CD4-positive, alpha-beta T cell treated with Interleukin-17A for 1 hour (primary cell): Measurements from ENCODE around the gene MINK1.

Source experiments
- DNase-seq: peaks from one replicate; pipeline ENCODE4 v3.0.0-alpha.2; 2020

MINK1 gene

DNA sequence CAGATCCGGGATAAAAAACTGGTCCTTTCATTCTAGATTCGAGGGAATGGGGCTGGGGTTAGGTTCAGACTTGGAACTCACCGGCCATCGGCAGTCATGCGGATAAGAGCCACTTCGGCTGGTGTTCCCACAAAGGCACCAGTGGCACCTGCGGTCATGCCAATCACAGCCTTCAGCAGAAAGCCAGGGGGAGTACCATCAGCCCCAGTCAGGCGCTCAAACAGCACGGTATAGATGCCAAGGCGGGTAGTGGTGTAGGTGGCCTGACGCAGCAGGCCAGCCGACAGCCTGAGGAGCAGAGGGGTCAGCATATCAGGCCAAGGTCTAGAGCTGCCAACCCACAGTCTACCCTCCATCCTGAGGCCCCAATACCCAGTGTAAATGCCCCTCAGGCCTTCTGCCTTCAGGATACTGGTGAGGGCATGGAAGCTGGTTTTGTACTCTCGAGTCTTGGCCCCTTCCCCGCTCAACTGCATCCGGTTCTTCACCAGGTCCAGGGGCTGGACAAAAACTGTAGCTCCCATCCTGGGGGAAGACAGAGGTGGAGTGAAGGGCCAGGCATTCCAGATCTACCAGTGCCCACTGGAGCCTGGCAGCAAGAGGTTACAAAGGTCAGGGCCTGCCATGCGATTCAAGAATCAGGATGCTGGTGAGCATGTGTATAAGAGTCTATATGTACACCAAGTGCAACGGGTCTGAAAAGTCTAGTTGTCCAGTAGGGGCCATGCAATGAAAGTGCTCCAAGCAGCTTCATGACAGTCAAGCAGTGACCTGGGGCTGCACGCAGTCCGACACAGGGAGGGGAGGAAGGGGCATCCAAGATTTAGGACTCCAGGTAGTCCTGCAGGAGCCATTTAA, 105.8 kb downstream of the MINK1 start:
- DNase-seq = peak; percentile 11

DNA sequence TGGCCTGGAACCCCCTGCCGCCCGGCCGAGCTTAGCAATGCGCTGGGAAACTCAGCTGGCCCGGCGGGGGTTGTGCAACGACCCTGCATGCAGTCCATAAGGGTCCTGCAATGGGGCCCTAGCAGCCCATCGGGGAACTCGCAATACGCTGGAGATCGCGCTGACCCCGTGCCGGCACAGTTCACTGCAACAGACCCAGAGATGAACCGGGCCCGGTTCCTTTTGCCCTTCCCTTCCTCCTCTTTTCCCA, 106.3 kb downstream of the MINK1 start:
- no peak for DNase-seq

DNA sequence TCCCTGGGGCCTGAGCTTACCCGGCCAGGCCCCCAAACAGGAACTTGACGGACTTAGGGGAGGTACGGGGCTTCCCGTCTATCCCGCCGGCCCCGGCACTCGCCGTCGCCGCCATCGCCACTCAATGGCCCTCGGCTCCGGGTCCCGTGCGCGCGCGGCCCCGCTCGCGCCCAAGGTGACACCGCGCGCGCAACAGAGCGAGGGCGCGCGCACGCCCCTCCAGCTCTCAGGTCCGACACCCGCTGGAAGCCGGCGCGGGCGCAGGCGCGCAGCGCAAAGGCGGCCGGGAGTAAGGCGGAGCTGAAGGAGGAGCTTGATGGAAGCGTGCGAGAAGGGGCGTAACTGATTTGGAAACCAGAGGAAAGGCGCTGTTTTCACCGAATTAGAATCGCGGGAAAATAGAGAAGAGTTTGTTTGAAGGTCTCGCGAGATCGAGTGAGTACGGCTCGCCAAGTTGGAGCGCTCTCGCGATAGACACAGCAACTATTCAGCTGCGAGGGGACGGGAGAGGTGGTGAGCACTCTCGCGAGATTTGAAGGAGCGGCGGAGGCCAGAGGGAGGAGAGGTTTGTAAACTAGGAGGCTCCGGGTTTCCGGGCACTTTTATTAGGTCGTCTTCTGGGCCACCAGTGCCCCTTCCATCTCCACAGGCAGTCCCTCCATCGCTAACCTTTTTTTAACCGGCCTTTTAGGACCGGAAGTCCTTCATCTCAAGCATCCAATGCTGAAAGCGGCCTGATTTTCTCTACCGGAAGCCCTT, 106.8 kb downstream of the MINK1 start, which contains the start of the genes RNF167 and SLC25A11:
Gene RNF167 (plus strand): TSS at position 473 of the 759 bp plus-strand sequence. CDS start 642 bp downstream, outside the sequence.
Gene SLC25A11 (minus strand): TSS at position 251 of the 759 bp plus-strand sequence. CDS start 136 bp downstream, at position 115.
- DNase-seq = peak; percentile 100

DNA sequence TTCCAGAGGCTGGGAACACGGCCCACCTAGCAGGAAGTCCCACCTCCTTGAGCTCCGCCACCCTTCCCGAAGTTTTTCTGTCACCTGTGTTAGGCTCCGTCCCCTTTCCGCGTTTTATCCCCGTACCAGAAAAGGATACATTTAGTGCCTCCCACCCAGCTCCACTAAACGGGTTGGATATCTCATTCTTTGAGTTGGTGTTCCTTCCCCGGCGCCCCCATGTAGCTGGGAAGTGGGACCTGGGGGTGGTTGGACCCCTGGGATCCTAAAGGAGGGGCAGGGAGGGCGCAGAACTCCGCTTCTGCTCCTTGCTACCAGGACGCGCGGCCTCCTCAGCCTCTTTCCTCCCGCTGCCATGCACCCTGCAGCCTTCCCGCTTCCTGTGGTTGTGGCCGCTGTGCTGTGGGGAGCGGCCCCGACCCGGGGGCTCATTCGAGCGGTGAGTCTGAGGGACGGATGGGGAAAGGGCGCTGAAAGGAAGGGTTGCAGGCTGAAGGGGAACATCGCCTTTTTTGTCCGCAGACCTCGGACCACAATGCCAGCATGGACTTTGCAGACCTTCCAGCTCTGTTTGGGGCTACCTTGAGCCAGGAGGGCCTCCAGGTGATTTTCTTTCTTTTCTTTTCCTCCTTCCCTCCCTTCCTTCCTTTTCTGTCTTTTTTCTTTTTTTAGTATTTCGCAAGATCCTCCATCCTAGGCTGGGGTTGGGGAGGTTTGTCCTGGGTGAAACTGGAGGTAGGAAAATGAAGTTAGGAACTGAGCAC, 107.6 kb downstream of the MINK1 start:
- DNase-seq = peak; percentile 40

DNA sequence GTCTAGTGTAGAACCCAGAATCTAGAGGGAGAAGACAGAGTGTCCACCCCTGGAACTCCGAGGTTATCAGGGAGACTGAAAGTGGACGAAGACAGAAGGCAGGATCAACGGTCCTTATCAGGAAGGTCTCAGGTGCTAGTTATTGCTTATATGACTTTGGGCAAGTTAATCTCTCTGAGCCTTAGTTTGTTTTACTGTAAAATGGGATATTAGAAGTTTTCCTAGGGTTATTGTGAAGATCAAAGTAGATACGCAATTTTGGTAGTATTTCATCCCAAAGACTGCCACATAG, 108.1 kb downstream of the MINK1 start:
- no peak for DNase-seq

DNA sequence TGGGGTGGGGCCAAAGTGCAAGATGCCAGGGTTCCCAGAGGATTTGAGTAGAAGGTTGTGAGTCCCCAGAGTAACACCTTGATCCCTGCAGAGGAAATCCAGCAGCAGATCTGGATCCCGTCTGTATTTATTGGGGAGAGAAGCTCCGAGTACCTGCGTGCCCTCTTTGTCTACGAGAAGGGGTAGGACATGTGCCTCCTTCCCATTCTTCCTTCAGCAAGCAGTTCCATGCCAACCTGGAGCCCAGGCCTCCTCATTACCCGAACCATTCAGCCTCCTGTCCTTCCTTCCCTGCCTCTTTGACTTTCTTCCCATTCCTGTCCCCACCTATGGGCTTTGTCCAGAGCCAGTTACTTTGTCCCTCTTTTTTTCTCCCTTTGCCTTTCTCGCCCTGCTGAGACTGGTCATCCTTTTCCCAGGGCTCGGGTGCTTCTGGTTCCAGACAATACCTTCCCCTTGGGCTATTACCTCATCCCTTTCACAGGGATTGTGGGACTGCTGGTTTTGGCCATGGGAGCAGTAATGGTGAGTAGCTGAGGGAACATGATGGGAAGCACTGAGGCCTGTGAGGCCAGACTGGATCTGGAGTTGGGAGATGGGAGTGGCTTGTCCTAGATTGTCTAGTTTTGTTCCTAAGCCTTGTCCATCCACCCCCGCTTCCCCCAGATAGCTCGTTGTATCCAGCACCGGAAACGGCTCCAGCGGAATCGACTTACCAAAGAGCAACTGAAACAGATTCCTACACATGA, 109.8 kb downstream of the MINK1 start:
- no peak for DNase-seq

DNA sequence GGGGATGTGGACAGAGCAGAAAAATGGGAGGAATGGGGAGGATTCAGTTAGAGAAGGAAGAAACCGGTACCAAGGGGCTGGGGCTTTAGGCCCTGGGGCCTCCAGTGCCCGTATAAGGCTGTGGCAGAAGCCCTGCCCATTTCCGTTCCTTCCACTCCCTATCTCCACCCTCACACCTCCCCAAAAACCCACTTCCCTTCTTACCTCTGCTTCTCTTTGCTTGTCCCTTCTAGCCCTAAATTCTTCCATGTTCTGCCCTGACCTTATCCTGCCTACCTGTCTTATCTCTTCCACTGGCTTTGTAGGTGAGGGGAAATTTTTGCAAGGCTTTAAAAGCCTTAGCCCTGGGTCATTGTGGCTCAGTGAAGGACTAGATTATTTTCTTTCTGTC, 111.0 kb downstream of the MINK1 start:
- DNase-seq = peak; percentile 77

DNA sequence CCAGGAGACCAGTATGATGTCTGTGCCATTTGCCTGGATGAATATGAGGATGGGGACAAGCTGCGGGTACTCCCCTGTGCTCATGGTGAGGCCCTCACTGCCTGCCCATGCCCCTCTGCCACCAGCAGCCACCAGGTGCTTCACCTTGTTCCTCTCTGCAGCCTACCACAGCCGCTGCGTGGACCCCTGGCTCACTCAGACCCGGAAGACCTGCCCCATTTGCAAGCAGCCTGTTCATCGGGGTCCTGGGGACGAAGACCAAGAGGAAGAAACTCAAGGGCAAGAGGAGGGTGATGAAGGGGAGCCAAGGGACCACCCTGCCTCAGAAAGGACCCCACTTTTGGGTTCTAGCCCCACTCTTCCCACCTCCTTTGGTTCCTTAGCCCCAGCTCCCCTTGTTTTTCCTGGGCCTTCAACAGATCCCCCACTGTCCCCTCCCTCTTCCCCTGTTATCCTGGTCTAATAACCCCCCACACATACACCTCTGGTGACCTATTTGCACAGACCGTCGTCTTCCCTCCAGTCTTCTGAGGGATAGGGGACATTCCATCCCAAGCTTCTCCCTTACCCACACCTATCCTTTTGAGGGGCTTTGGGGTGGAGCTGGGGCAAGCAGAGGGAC, 111.5 kb downstream of the MINK1 start:
- no peak for DNase-seq

DNA sequence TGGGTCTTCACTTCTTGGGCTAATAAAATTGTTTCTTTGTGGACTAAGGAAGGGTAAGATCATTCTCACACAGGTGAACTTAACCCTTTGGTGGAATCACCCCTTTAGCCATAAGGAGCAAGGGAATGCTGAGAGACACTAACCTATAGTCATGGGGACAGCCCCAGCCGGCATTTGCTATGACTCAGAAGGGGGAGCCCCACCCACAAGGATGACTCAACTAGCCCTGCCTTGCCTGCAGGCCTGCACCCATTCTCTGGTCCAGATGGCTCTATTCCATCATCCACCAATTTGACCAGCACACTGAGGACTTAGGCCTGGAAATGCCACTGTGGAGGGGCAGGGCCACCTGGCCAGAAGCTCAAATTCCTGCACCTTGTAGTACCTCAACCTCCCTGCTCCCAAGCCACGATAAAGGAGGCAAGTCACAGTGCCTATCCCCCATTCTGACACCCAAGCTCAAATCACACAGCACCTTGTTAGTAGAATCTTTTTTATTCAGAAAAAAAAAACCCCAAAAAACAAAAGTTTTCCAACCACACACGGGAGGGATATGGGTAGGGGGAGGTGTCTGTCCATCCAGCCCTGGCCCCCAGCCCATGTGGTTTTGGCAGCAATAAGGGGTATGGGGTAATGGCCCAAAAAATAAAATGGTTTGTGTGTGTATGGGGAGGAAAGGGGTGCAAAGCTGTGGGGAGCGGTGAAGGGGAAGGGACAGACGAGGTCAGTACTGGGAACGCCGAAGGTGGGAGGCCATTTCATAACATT, 112.2 kb downstream of the MINK1 start:
- peak; percentile 78 for DNase-seq

DNA sequence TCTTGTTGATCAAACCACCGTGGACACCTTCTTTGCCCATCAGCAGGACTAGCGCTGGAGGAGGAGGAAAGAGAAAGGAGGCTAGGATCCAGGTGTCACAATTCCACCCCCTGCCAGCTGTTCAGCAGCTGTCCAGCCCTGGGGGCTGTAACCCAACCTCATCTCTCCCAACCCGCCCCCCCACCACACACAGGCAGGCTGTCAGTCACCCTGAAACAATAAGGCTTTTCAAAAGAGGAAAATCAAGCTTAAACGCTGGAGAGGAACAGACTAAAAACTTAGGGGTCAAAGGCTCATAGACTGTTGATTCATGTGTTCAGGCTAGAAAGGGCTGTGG, 112.8 kb downstream of the MINK1 start:
- DNase-seq = no peak

DNA sequence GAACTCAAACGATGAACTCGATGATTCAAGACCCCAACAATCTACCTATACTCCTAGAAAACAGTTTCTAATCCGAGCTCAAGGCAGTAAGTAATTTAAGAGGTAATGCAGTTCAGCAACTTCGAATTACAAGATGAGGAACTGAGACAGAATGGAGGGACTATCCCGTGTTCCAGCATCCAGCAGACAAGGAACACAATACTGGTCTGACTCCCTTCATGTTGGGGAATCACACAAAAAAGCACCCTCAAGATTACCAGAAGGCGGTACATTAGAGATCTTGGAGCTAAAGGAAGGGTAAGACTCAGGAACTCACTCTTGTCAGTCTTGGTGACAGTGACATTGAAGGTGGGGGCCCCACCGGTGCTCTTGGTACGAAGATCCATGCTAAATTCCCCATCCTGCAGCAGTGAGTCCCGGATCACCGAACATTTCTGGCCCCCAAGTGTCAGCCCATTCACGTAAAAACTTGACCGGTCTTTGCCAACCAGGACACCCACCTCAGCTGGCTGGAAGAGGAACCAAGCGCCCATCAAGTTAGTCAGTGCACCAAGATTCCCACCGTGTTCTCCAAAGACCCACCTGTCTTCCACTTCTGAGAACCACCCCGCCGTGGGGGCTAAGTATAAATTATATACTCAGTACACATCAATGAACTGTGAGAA, 113.3 kb downstream of the MINK1 start:
- DNase-seq = peak; percentile 27

DNA sequence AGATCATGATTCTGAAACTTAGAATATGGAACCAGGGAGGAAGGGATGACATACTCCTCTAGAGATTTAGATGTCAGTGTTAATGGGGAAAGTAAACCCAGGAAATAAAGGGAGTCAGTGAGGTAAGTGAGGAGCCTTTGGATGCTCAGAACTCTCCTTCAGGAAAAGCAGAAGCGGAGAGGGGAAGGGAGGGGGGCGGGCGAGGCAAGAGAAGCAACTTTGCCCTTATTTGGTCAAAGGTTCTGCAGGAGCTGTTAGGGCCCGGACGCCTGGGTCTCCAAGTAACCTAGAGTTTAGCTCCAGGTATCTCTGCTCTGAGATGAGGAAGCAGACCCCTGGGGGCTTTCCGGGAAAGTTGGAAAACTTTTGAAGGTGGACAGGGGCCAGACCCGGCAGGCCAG, 113.9 kb downstream of the MINK1 start:
- DNase-seq = no peak
